Activated CD4-positive, alpha-beta memory T cell treated with anti-CD3 and anti-CD28 coated beads for 36 hours (primary cell): ENCODE data around the gene LRRC25. TPM values are rescaled to one million over a fixed set of nuclear protein-coding genes. Genes with fewer than 3 reads are reported as not detected.

ENCODE experiments used
- CTCF ChIA-PET: fragments of 350-600 bp; sonication (Branson Sonifier 250); formaldehyde crosslinking; loops from one replicate; lab custom pipeline; 2021; ENCODE audit warnings: antibody characterized with exemption, inconsistent platforms; lab: Charles Lee
- POLR2A ChIA-PET: fragments of 350-600 bp; sonication (Branson Sonifier 250); formaldehyde crosslinking; loops from one replicate; lab custom pipeline; 2021; ENCODE audit warnings: antibody characterized with exemption; lab: Charles Lee
- DNase-seq: peaks from one replicate; pipeline ENCODE4 v3.0.0-alpha.2; 2020
- H3K27ac Mint-ChIP-seq: one replicate; pipeline ENCODE4 v1.8.0; 2021; ENCODE audit warnings: mixed read lengths
- H3K27me3 Mint-ChIP-seq: one replicate; pipeline ENCODE4 v1.8.0; 2021; ENCODE audit warnings: mixed read lengths
- H3K36me3 Mint-ChIP-seq: one replicate; pipeline ENCODE4 v1.8.0; 2021; ENCODE audit warnings: mixed read lengths
- H3K4me1 Mint-ChIP-seq: one replicate; pipeline ENCODE4 v1.8.0; 2021; ENCODE audit warnings: low read depth, mixed read lengths
- H3K4me3 Mint-ChIP-seq: one replicate; pipeline ENCODE4 v1.8.0; 2021; ENCODE audit warnings: mild to moderate bottlenecking, mixed read lengths
- H3K9me3 Mint-ChIP-seq: one replicate; pipeline ENCODE4 v1.8.0; 2021; ENCODE audit warnings: mixed read lengths
- intact Hi-C: fragments of 100-400 bp; cut with micrococcal nuclease; formaldehyde crosslinking; loops from one replicate; pipeline ENCODE4 v1.15.1; 2023
- total RNA-seq, 2 experiments: library from RNA; stranded (reverse); gene quantifications; one replicate each; pipeline ENCODE4 v1.2.3, GENCODE V29; 2021

Gene LRRC25
- total RNA-seq, 2 experiments from 2014 or later = not detected

GRCh38 chr19:18393836-18394235, 3.6 kb downstream of the LRRC25 start:
- Mint-ChIP-seq H3K4me1 (no peaks in the 10 kb centered on the region), H3K36me3 (no peaks in the 10 kb centered on the region), H3K27ac (no peak overlapping the region), H3K4me3 (no peak overlapping the region), H3K9me3 (no peaks in the 10 kb centered on the region), H3K27me3 (peaks cover 26% of the 10 kb centered on the region)
- intact Hi-C loops = no loop called here
- CTCF ChIA-PET = interaction anchor here (1.2 kb wide), 1 partner anchor 186 kb away, joined by 4 read pairs; no protein-coding TSS in a partner anchor
- no peak for DNase-seq
- POLR2A ChIA-PET = no interaction called here

DNA sequence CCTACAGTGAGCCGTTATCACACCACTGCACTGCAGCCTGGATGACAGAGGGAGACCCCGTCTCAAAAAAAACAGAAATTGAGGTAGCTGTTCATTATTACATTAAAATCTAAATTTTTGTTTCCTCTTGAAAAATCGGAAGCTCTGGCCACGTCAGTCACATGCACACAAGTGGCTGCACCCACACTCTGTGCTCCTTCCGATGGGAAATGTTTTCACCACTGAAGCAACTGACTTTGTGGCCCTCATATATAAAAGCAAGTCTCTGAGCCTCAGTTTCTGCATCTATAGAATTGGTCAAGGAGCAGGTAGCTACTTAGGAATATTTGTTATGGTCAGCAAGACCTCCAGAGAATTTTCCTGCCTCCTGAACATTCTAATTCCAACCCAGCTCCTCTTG, 4.5 kb downstream of the LRRC25 start:
- ChIA-PET POLR2A (no interaction called here), CTCF (interaction anchor here (1.2 to 1.6 kb wide), 2 partner anchors 113 to 185 kb away, joined by 3 to 4 read pairs; no protein-coding TSS in a partner anchor)
- H3K9me3 Mint-ChIP-seq = no peaks in the 10 kb centered on the region
- H3K4me3 Mint-ChIP-seq = no peak overlapping the region
- no peaks in the 10 kb centered on the region for H3K36me3 Mint-ChIP-seq
- no peak overlapping the region for H3K27ac Mint-ChIP-seq
- peaks cover 25% of the 10 kb centered on the region for H3K27me3 Mint-ChIP-seq
- peaks cover 2% of the 10 kb centered on the region for H3K4me1 Mint-ChIP-seq
- no peak for DNase-seq
- intact Hi-C loops = no loop called here

DNA sequence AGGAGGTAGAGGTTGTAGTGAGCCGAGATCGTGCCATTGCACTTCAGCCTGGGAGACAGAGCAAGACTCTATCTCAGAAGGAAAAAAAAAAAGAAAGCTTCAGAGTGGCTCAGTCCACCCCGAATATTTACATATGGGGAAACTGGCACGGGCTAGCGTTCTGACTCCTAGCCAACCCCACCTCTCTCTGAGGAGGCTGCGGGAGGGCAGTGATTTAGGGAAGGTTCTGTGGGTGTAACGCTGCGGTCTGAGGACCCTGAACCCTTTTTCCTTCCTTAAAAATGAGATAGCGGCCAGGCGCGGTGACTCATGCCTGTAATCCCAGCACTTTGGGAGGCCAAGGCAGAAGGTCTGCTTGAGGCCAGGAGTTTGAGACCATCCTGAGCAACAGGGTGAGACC, 5.0 kb downstream of the LRRC25 start:
- Mint-ChIP-seq H3K27me3 (peaks cover 25% of the 10 kb centered on the region), H3K27ac (no peak overlapping the region), H3K36me3 (no peaks in the 10 kb centered on the region), H3K9me3 (no peaks in the 10 kb centered on the region), H3K4me3 (no peak overlapping the region), H3K4me1 (peaks cover 4% of the 10 kb centered on the region)
- CTCF ChIA-PET = interaction anchor here (1.6 kb wide), 1 partner anchor 113 kb away, joined by 3 read pairs; no protein-coding TSS in a partner anchor
- POLR2A ChIA-PET = no interaction called here
- no peak for DNase-seq
- intact Hi-C loops = no loop called here

- no peak overlapping the region for H3K27ac Mint-ChIP-seq
- CTCF ChIA-PET = interaction anchor here (1.2 to 4.4 kb wide), 4 partner anchors 20 to 112 kb away, joined by 3 to 85 read pairs (median 20); no protein-coding TSS in a partner anchor
- no peaks in the 10 kb centered on the region for H3K36me3 Mint-ChIP-seq
- peaks cover 4% of the 10 kb centered on the region for H3K4me1 Mint-ChIP-seq
- H3K27me3 Mint-ChIP-seq = peaks cover 23% of the 10 kb centered on the region
- no peak for DNase-seq
- POLR2A ChIA-PET = no interaction called here
- intact Hi-C loops = no loop called here
- no peaks in the 10 kb centered on the region for H3K9me3 Mint-ChIP-seq
- no peak overlapping the region for H3K4me3 Mint-ChIP-seq
Measured at GRCh38 chr19:18391509-18392075, 5.8 kb downstream of the LRRC25 start.

DNA sequence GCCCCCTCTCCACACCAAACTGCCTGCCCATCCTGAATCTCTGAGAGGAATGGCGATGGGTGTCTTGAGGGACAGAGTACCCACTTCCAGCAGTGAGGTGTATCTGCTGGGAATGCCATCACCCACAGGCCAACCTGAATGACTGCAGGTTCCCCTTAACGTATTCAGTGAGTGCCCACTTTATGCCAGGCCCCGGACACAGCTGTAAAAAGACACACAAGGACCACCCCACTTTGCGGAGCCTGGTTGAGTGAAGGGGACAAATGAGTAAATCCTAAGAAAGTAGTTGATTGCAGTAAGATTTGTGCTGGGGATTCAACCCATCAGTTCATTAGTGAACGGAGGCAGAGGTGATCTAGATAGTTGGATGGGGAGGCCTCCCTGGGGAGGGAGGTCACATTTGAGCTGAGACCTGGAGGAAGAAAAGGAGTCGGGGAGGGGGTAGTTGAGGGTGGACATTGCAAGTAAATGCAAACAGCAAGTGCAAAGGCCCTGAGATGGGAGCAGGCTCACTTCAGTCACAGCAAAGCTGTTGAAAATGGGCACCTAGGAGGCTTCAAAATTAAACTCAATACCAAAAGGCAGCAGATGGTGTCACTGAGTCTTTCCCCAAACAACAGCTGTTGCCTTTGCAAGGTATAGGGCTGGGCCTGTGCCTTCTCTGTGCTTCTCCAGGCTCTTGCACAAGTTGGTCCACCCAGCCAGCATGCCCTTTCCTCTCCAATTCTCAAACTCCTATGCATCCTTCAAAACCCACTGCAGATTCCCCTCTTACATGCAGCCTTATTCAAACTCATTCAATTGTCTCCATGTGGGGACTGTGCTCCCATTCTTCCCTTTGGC, 7.1 kb downstream of the LRRC25 start:
- Mint-ChIP-seq H3K4me3 (no peak overlapping the region), H3K27ac (no peak overlapping the region)

DNA sequence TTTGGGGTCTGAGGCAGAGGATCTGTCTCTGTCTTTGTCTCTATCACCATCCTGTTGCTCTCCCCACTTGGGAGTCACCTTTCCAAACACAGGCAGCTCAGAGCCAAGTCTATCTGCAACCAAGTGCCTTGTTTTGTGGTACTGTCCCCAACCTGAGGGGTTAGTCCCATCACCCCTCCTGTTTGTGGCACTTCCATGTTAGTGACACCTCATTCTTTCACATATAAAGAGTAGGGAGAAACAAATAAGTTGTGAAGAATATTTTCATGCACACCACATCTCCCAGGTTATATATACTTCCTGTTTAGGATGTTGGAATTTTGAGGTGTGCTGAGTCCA, 7.7 kb downstream of the LRRC25 start:
- peaks cover 4% of the 10 kb centered on the region for H3K4me1 Mint-ChIP-seq
- peaks cover 30% of the 10 kb centered on the region for H3K27me3 Mint-ChIP-seq
- ChIA-PET POLR2A (interaction anchor here (1.0 kb wide), 1 partner anchor 30 kb away, joined by 3 read pairs; the partner anchor contains the start of gene SSBP4), CTCF (interaction anchor here (1.1 to 4.4 kb wide), 9 partner anchors 10 to 184 kb away, joined by 3 to 85 read pairs (median 19); partner anchors contain the start of gene SSBP4)
- no peaks in the 10 kb centered on the region for H3K36me3 Mint-ChIP-seq
- H3K4me3 Mint-ChIP-seq = no peak overlapping the region
- no peaks in the 10 kb centered on the region for H3K9me3 Mint-ChIP-seq
- intact Hi-C loops = no loop called here
- no peak overlapping the region for H3K27ac Mint-ChIP-seq
- no peak for DNase-seq

More for the DNA sequence above, 7.1 kb downstream of the LRRC25 start:
- intact Hi-C loops = no loop called here
- POLR2A ChIA-PET = no interaction called here
- Mint-ChIP-seq H3K9me3 (no peaks in the 10 kb centered on the region), H3K36me3 (no peaks in the 10 kb centered on the region), H3K27me3 (peaks cover 29% of the 10 kb centered on the region), H3K4me1 (peaks cover 4% of the 10 kb centered on the region)
- CTCF ChIA-PET = interaction anchor here (1.0 to 4.4 kb wide), 8 partner anchors 22 to 222 kb away, joined by 3 to 85 read pairs (median 6); partner anchors contain the start of gene SSBP4
- DNase-seq = no peak

DNA sequence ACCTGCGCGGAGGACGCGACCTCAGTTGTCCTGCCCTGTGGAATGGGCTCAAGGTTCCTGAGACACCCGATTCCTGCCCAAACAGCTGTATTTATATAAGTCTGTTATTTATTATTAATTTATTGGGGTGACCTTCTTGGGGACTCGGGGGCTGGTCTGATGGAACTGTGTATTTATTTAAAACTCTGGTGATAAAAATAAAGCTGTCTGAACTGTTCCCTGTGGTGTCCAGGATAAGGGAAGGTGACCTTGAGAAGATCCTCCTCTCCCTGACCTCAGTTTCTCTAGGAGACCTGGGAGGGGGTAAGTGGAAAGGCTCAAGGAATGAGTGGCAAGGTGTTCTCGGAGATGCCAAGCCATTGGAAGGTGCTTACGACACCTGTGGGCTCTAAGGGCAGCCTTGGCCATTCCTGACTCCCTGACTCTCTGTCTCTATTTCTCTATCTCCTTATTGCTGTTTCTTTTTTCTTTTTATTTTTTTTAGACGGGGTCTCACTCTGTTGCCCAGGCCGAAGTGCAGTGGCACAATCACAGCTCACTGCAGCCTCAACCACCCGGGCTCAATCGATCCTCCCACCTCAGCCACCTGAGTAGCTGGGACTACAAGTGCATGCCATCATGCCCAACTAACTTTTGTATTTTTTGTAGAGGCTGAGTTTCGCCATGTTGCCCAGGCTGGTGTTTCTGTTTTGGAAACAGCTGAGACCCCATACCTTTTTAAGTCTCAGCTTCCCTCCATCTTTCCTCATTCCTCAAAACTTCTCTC, 8.3 kb downstream of the LRRC25 start:
- ChIA-PET POLR2A (interaction anchor here (1.0 kb wide), 1 partner anchor 30 kb away, joined by 3 read pairs; the partner anchor contains the start of gene SSBP4), CTCF (interaction anchor here (0.6 to 4.4 kb wide), 31 partner anchors 8 to 238 kb away, joined by 3 to 85 read pairs (median 6); partner anchors contain the start of genes IQCN, KXD1, LRRC25 and PDE4C)
- DNase-seq = no peak
- no peaks in the 10 kb centered on the region for H3K9me3 Mint-ChIP-seq
- intact Hi-C loops = loop anchor here (1.0 kb wide), 1 partner anchor 21 kb away; no protein-coding TSS in a partner anchor
- H3K4me1 Mint-ChIP-seq = peaks cover 4% of the 10 kb centered on the region
- peaks cover 31% of the 10 kb centered on the region for H3K27me3 Mint-ChIP-seq
- no peak overlapping the region for H3K4me3 Mint-ChIP-seq
- no peak overlapping the region for H3K27ac Mint-ChIP-seq
- no peaks in the 10 kb centered on the region for H3K36me3 Mint-ChIP-seq

DNA sequence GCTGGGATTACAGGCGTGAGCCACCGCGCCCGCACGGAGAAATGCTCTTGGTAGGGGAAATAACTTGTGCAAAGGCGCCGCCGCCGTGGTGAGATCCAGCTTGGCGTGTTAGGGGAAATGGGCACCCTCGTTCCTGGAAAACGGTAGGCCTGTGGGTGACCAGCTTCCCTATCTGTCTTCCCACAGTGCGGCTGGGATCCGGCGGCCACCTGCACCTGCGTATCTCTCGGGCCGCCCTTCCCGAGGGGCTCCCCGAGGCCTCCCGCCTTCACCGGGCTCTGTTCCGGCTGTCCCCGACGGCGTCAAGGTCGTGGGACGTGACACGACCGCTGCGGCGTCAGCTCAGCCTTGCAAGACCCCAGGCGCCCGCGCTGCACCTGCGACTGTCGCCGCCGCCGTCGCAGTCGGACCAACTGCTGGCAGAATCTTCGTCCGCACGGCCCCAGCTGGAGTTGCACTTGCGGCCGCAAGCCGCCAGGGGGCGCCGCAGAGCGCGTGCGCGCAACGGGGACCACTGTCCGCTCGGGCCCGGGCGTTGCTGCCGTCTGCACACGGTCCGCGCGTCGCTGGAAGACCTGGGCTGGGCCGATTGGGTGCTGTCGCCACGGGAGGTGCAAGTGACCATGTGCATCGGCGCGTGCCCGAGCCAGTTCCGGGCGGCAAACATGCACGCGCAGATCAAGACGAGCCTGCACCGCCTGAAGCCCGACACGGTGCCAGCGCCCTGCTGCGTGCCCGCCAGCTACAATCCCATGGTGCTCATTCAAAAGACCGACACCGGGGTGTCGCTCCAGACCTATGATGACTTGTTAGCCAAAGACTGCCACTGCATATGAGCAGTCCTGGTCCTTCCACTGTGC, 9.1 kb downstream of the LRRC25 start:
- Mint-ChIP-seq H3K36me3 (no peaks in the 10 kb centered on the region), H3K27me3 (peaks cover 31% of the 10 kb centered on the region), H3K27ac (no peak overlapping the region), H3K4me1 (peaks cover 4% of the 10 kb centered on the region), H3K9me3 (no peaks in the 10 kb centered on the region), H3K4me3 (peak overlapping the region; percentile 64)
- DNase-seq = peak; percentile 88
- intact Hi-C loops = loop anchor here (1.0 kb wide), 1 partner anchor 22 kb away; no protein-coding TSS in a partner anchor
- ChIA-PET POLR2A (interaction anchor here (0.9 to 1.0 kb wide), 2 partner anchors 31 to 107 kb away, joined by 3 read pairs; partner anchors contain the start of genes JUND and SSBP4), CTCF (interaction anchor here (0.6 to 4.4 kb wide), 47 partner anchors 8 to 1936 kb away, joined by 3 to 85 read pairs (median 4); partner anchors contain the start of genes IQCN, JUND, KXD1 and LRRC25)

DNA sequence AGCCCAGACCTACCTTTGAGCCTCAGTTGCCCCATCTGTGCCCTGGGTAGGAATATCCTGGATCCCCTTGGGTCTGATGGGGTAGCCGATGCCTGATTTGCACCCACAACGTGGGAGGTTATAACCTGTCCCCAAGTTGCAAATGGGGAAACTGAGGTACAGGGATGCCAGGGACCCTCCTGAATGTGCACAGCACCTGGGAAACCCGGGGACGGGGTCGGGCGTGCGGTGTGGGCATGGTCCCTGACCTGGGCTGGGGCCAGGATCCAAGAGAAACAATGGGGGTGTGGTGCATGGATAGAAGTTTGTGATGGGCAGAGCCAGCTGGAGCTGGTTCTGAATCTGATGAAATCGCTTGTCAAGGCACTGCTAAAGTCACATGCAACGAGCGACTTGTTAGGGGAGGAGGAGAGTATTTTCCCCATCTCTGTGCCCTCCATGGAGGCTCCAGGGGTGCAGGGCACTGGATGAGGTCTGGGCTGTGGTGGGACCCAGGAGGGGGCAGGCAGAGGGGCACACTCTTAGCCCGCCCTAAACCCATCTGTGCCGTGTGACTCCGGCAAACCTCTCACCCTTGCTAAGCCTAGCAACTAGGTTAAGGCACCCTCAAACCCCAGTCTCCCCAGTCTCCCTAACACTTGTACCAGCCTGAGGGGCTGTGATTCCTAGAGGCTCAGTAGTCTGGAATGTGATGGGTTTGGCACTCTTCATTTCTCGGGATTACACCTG, 10.7 kb downstream of the LRRC25 start:
- intact Hi-C loops = no loop called here
- H3K9me3 Mint-ChIP-seq = no peaks in the 10 kb centered on the region

More for the DNA sequence above, 10.7 kb downstream of the LRRC25 start:
- Mint-ChIP-seq H3K4me1 (peaks cover 4% of the 10 kb centered on the region), H3K27me3 (peaks cover 32% of the 10 kb centered on the region), H3K4me3 (no peak overlapping the region), H3K36me3 (no peaks in the 10 kb centered on the region), H3K27ac (no peak overlapping the region)
- POLR2A ChIA-PET = no interaction called here
- DNase-seq = no peak
- CTCF ChIA-PET = interaction anchor here (0.7 to 4.4 kb wide), 5 partner anchors 25 to 147 kb away, joined by 3 to 53 read pairs (median 12); partner anchors contain the start of gene SSBP4
